Lung (tissue), 12 donors: Measurements from ENCODE around the gene ST6GALNAC3. TPM values are rescaled to one million over a fixed set of nuclear protein-coding genes. Genes with fewer than 3 reads are reported as not detected.

Experiments used
- ATAC-seq: fragments of 200-7000 bp; cut with Tn5 transposase; one replicate; pipeline ENCODE4 v1.9.1; 2020; ENCODE audit warnings: moderate number of reproducible peaks; ENCODE audit not compliant: insufficient read depth, low FRiP score
- DNase-seq, 3 donors: peaks; one replicate each; pipeline ENCODE4 v3.0.0-alpha.2; 2013 to 2017
- H3K27ac ChIP-seq, 2 donors: one replicate each; pipeline ENCODE4 v1.5.1; 2013; ENCODE audit warnings: mild to moderate bottlenecking in 2 of 2, moderate library complexity in 2 of 2, control low read depth in 1 of 2, inconsistent platforms in 1 of 2, low read depth in 1 of 2, low read length in 1 of 2
- H3K27me3 ChIP-seq, 3 donors: one replicate each; pipeline ENCODE4 v1.5.1; 2013; ENCODE audit warnings: low read length in 2 of 3; ENCODE audit not compliant: control insufficient read depth in 3 of 3, insufficient read depth in 3 of 3
- H3K36me3 ChIP-seq, 4 donors: one replicate each; pipeline ENCODE4 v1.5.1; 2013; ENCODE audit warnings: low read length in 4 of 4, mild to moderate bottlenecking in 1 of 4, moderate library complexity in 1 of 4; ENCODE audit not compliant: control insufficient read depth in 4 of 4, insufficient read depth in 4 of 4
- H3K4me1 ChIP-seq, 5 donors: one replicate each; pipeline ENCODE4 v1.5.1; 2013; ENCODE audit warnings: low read length in 5 of 5, mild to moderate bottlenecking in 2 of 5, moderate library complexity in 1 of 5; ENCODE audit not compliant: control insufficient read depth in 5 of 5, insufficient read depth in 5 of 5
- H3K4me3 ChIP-seq: one replicate; pipeline ENCODE4 v1.5.1; 2013; ENCODE audit warnings: mild to moderate bottlenecking, control low read depth, moderate library complexity
- H3K9ac ChIP-seq, 2 donors: one replicate each; pipeline ENCODE4 v1.5.1; 2013; ENCODE audit warnings: low read length in 2 of 2, control low read depth in 1 of 2; ENCODE audit not compliant: insufficient read depth in 1 of 2
- H3K9me3 ChIP-seq, 4 donors: one replicate each; pipeline ENCODE4 v1.5.1; 2013; ENCODE audit warnings: low read length in 3 of 4, mild to moderate bottlenecking in 1 of 4, moderate library complexity in 1 of 4; ENCODE audit not compliant: control insufficient read depth in 4 of 4, insufficient read depth in 3 of 4
- WGBS, 2 donors: extraction: QIAGEN DNeasy Blood & Tissue Kit; methylation state at CpG; one replicate each; pipeline ENCODE4 v1.1.7; 2013; 5-methylcytosine and 5-hydroxymethylcytosine counted together
- polyA plus RNA-seq, 2 donors: library from polyadenylated mRNA; stranded (reverse); fragments of 200-250 nt; gene quantifications; one replicate each; pipeline ENCODE4 v1.2.1, GENCODE V29; 2013
- total RNA-seq, 2 donors: library from RNA; depleted of rRNA in 1 of 2; stranded (reverse); fragments of >200 nt in 1 of 2; gene quantifications; one replicate each; pipeline ENCODE4 v1.2.1, GENCODE V29; 2014 to 2021
- TF ChIP-seq, protein P1 (sequence below): IDR thresholded peaks from 2 replicates; pipeline ENCODE4 v1.5.1; 2012; ENCODE audit warnings: mild to moderate bottlenecking; ENCODE audit errors: control extremely low read depth, extremely low read depth
- donor health status: control.
- donor health status: control.
- donor health status: Bipolar disorder and iron deficiency.
- donor health status: healthy.
- donor health status: DM: yes; HTN: yes; CAD: no.

Gene ST6GALNAC3
- total and polyA plus RNA-seq, 4 donors: 2.7 to 17.9 (median 12.2) TPM

DNA sequence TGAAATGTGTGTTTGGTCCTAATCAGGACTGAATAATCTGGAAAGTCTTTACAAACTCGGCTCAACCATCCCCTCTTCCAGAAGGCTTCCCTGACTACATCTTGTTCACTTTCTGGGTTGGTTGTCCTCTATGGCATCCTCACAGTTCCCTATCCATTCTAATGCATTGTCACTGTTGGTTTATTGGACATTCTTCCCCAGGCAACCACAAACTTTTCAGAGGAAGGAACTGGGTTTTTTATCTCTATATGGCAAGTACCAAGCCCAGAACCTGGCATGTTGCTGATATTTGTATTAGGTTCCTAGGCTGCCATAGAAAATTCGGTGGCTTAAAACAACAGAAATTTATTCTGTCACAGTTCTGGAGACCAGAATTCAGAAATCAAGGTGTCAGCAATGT lies 429.2 kb downstream of the ST6GALNAC3 start:
- H3K27me3 ChIP-seq: no peaks in the 10 kb centered on the region
- no peaks in the 10 kb centered on the region for H3K36me3 ChIP-seq
- H3K4me1 ChIP-seq: peaks cover 0 to 11% (median 0%) of the 10 kb centered on the region in 5 donors
- H3K9me3 ChIP-seq: no peaks in the 10 kb centered on the region
- 41 to 60% methylated on average over 2 of the region's 2 CpGs for WGBS, 2 donors
- H3K27ac ChIP-seq: no peak overlapping the region
- no peak overlapping the region for H3K4me3 ChIP-seq
- H3K9ac ChIP-seq: no peak overlapping the region
- TF ChIP-seq, protein P1, sequence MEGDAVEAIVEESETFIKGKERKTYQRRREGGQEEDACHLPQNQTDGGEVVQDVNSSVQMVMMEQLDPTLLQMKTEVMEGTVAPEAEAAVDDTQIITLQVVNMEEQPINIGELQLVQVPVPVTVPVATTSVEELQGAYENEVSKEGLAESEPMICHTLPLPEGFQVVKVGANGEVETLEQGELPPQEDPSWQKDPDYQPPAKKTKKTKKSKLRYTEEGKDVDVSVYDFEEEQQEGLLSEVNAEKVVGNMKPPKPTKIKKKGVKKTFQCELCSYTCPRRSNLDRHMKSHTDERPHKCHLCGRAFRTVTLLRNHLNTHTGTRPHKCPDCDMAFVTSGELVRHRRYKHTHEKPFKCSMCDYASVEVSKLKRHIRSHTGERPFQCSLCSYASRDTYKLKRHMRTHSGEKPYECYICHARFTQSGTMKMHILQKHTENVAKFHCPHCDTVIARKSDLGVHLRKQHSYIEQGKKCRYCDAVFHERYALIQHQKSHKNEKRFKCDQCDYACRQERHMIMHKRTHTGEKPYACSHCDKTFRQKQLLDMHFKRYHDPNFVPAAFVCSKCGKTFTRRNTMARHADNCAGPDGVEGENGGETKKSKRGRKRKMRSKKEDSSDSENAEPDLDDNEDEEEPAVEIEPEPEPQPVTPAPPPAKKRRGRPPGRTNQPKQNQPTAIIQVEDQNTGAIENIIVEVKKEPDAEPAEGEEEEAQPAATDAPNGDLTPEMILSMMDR: no peak
- ATAC-seq: no peak
- no peak for DNase-seq

DNA sequence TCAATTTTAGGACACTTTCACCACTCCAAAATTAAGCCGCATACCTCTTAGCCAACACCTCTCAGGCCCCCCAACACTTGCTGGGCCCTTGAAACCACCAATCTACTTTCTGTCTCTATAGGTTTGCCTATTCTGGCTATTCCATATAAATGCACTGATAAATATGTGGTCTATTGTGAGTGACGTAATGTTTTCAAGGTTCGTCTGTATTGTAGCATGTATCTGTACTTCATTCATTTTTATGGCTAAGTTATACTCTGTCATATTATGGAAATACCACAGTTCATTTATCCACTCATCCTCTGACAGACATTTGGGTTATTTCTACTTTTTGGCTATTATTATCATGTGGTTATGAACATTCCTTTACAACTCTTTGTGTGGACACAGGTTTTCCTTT lies 432.8 kb downstream of the ST6GALNAC3 start:
- ATAC-seq (no peak), DNase-seq (no peak)
- no peak overlapping the region for H3K4me3 ChIP-seq
- H3K27ac ChIP-seq: no peak overlapping the region
- H3K9me3 ChIP-seq: no peaks in the 10 kb centered on the region
- H3K9ac ChIP-seq: no peak overlapping the region
- 92 to 94% methylated on average over 3 of the region's 3 CpGs for WGBS, 2 donors
- no peaks in the 10 kb centered on the region for H3K36me3 ChIP-seq
- no peaks in the 10 kb centered on the region for H3K27me3 ChIP-seq
- TF ChIP-seq, protein P1: no peak
- peaks cover 0 to 11% (median 0%) of the 10 kb centered on the region in 5 donors for H3K4me1 ChIP-seq

DNA sequence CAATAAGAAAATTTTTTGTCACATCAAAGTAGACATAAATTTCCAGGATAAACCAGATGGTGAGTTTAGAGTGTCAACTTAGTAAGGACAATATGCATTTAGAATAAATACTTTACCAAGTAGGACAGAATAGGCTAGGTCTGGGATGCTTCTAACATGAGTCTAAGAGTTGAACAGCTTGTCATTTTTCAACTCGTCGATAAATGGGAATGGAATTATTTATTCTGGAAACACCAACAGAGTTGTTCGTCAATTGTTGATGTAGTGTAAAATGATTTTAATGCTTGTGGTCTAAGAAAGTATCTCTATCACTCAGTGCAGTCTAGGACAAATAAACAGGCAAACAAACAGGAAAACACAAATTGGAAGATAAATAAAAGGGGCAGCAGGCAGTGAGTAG lies 434.3 kb downstream of the ST6GALNAC3 start:
- Histone ChIP-seq H3K4me3 (no peak overlapping the region), H3K27ac (no peak overlapping the region), H3K27me3 (no peaks in the 10 kb centered on the region), H3K9ac (no peak overlapping the region), H3K4me1 (peaks cover 0 to 11% (median 0%) of the 10 kb centered on the region in 5 donors), H3K36me3 (no peaks in the 10 kb centered on the region), H3K9me3 (no peaks in the 10 kb centered on the region)
- 88 to 92% methylated on average over 3 of the region's 3 CpGs for WGBS, 2 donors
- TF ChIP-seq, protein P1: no peak
- DNase-seq: no peak
- ATAC-seq: no peak
